Neuron (in vitro differentiated cells): ENCODE results near the gene NOTCH1.

Experiments used
- H2AFZ ChIP-seq: one replicate; pipeline ENCODE4 v1.6.1; 2013; ENCODE audit warnings: low read depth, mild to moderate bottlenecking, inconsistent platforms, low read length, moderate library complexity
- H3K27me3 ChIP-seq: one replicate; pipeline ENCODE4 v1.6.1; 2013; ENCODE audit warnings: low read length; ENCODE audit not compliant: insufficient read depth
- H3K36me3 ChIP-seq: one replicate; pipeline ENCODE4 v1.6.1; 2013; ENCODE audit warnings: low read length; ENCODE audit not compliant: insufficient read depth
- H3K4me1 ChIP-seq: one replicate; pipeline ENCODE4 v1.6.1; 2013; ENCODE audit warnings: low read length; ENCODE audit not compliant: insufficient read depth
- H3K4me3 ChIP-seq: 2 replicates; pipeline ENCODE4 v1.5.1; 2013; ENCODE audit warnings: mild to moderate bottlenecking, low read length, moderate library complexity
- H3K9me3 ChIP-seq: one replicate; pipeline ENCODE4 v1.6.1; 2013; ENCODE audit warnings: low read length

The NOTCH1 gene

GRCh38 chr9:136542241-136543040, 3.4 kb downstream of the NOTCH1 start:
- H3K4me3 ChIP-seq, result peak overlapping the region; percentile 2
- peaks cover 39% of the 10 kb centered on the region for H3K4me1 ChIP-seq
- no peaks in the 10 kb centered on the region for H3K27me3 ChIP-seq
- no peaks in the 10 kb centered on the region for H3K9me3 ChIP-seq
- H2AFZ ChIP-seq, result no peak overlapping the region
- peaks cover 20% of the 10 kb centered on the region for H3K36me3 ChIP-seq

GRCh38 chr9:136541709-136542108, 4.1 kb downstream of the NOTCH1 start:
- H3K36me3 ChIP-seq, result peaks cover 25% of the 10 kb centered on the region
- H3K27me3 ChIP-seq, result no peaks in the 10 kb centered on the region
- H3K9me3 ChIP-seq, result no peaks in the 10 kb centered on the region
- H2AFZ ChIP-seq, result no peak overlapping the region
- no peak overlapping the region for H3K4me3 ChIP-seq
- peaks cover 31% of the 10 kb centered on the region for H3K4me1 ChIP-seq

GRCh38 chr9:136541179-136541578, 4.7 kb downstream of the NOTCH1 start:
- Histone ChIP-seq H3K36me3 (peaks cover 25% of the 10 kb centered on the region), H3K9me3 (no peaks in the 10 kb centered on the region), H2AFZ (no peak overlapping the region), H3K27me3 (no peaks in the 10 kb centered on the region), H3K4me1 (peaks cover 29% of the 10 kb centered on the region), H3K4me3 (no peak overlapping the region)

- no peaks in the 10 kb centered on the region for H3K27me3 ChIP-seq
- H3K4me1 ChIP-seq, result peaks cover 29% of the 10 kb centered on the region
- H3K4me3 ChIP-seq, result no peak overlapping the region
- no peak overlapping the region for H2AFZ ChIP-seq
- H3K9me3 ChIP-seq, result no peaks in the 10 kb centered on the region
- H3K36me3 ChIP-seq, result peaks cover 25% of the 10 kb centered on the region
These were observed 6.1 kb downstream of the NOTCH1 start for GRCh38 chr9:136539427-136540421.

GRCh38 chr9:136538599-136539426, 7.0 kb downstream of the NOTCH1 start:
- peaks cover 23% of the 10 kb centered on the region for H3K4me1 ChIP-seq
- H2AFZ ChIP-seq, result no peak overlapping the region
- no peaks in the 10 kb centered on the region for H3K9me3 ChIP-seq
- H3K27me3 ChIP-seq, result no peaks in the 10 kb centered on the region
- H3K4me3 ChIP-seq, result no peak overlapping the region
- peaks cover 27% of the 10 kb centered on the region for H3K36me3 ChIP-seq

- Histone ChIP-seq H2AFZ (no peak overlapping the region), H3K4me1 (peaks cover 16% of the 10 kb centered on the region), H3K36me3 (peaks cover 33% of the 10 kb centered on the region), H3K27me3 (no peaks in the 10 kb centered on the region), H3K9me3 (no peaks in the 10 kb centered on the region), H3K4me3 (no peak overlapping the region)
These were observed 7.8 kb downstream of the NOTCH1 start for GRCh38 chr9:136537896-136538598.

- Histone ChIP-seq H2AFZ (no peak overlapping the region), H3K4me3 (no peak overlapping the region), H3K27me3 (no peaks in the 10 kb centered on the region), H3K4me1 (peaks cover 10% of the 10 kb centered on the region), H3K9me3 (no peaks in the 10 kb centered on the region), H3K36me3 (peaks cover 33% of the 10 kb centered on the region)
These were observed 8.4 kb downstream of the NOTCH1 start for GRCh38 chr9:136537411-136537810.

- Histone ChIP-seq H3K4me1 (peaks cover 4% of the 10 kb centered on the region), H3K27me3 (no peaks in the 10 kb centered on the region)
These were observed 9.1 kb downstream of the NOTCH1 start for GRCh38 chr9:136536721-136537241.

GRCh38 chr9:136536051-136536720, 9.7 kb downstream of the NOTCH1 start:
- H3K27me3 ChIP-seq, result no peaks in the 10 kb centered on the region
- H3K9me3 ChIP-seq, result no peaks in the 10 kb centered on the region
- H2AFZ ChIP-seq, result no peak overlapping the region
- H3K4me1 ChIP-seq, result peaks cover under 1% of the 10 kb centered on the region
- H3K36me3 ChIP-seq, result peaks cover 32% of the 10 kb centered on the region
- no peak overlapping the region for H3K4me3 ChIP-seq

More at GRCh38 chr9:136536721-136537241, 9.1 kb downstream of the NOTCH1 start:
- Histone ChIP-seq H2AFZ (no peak overlapping the region), H3K4me3 (no peak overlapping the region), H3K9me3 (no peaks in the 10 kb centered on the region), H3K36me3 (peaks cover 33% of the 10 kb centered on the region)

- H3K36me3 ChIP-seq, result peaks cover 26% of the 10 kb centered on the region
- no peak overlapping the region for H3K4me3 ChIP-seq
- H3K9me3 ChIP-seq, result no peaks in the 10 kb centered on the region
- no peak overlapping the region for H2AFZ ChIP-seq
- peaks cover 2% of the 10 kb centered on the region for H3K4me1 ChIP-seq
- no peaks in the 10 kb centered on the region for H3K27me3 ChIP-seq
These were observed 10.8 kb downstream of the NOTCH1 start for GRCh38 chr9:136535070-136535469.

- Histone ChIP-seq H2AFZ (no peak overlapping the region), H3K27me3 (no peaks in the 10 kb centered on the region), H3K9me3 (no peaks in the 10 kb centered on the region), H3K36me3 (peaks cover 22% of the 10 kb centered on the region), H3K4me1 (peaks cover 2% of the 10 kb centered on the region), H3K4me3 (no peak overlapping the region)
These were observed 11.5 kb downstream of the NOTCH1 start for GRCh38 chr9:136534366-136534765.
